Measurements from ENCODE around the gene PTPRK.

PTPRK gene

DNA sequence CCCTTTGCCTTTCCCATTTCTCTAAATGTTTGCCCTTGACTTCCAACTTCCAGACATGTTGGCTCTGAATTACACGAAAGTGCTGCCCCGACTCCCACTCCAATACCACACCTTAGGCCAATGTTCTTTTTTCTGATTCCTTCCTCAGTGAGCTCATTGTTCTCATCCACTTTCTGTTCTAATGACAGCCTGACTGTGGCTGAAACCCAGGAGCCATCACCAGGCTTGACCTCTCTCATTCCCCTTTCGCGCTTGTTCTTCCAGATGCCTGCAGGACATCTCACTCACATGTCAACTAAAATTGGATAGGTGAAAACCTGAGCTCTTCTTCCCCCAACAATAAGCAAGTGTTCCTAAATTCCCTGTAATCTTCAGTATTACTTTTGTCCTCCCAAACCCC, 40.4 kb downstream of the PTPRK start:
- TF ChIP-seq, protein P1, sequence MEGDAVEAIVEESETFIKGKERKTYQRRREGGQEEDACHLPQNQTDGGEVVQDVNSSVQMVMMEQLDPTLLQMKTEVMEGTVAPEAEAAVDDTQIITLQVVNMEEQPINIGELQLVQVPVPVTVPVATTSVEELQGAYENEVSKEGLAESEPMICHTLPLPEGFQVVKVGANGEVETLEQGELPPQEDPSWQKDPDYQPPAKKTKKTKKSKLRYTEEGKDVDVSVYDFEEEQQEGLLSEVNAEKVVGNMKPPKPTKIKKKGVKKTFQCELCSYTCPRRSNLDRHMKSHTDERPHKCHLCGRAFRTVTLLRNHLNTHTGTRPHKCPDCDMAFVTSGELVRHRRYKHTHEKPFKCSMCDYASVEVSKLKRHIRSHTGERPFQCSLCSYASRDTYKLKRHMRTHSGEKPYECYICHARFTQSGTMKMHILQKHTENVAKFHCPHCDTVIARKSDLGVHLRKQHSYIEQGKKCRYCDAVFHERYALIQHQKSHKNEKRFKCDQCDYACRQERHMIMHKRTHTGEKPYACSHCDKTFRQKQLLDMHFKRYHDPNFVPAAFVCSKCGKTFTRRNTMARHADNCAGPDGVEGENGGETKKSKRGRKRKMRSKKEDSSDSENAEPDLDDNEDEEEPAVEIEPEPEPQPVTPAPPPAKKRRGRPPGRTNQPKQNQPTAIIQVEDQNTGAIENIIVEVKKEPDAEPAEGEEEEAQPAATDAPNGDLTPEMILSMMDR (IDR thresholded peaks at IDR 0.05; ENCODE audit: low read depth, low read length, missing control alignments), result no peak
- DNase-seq (ENCODE audit: low read depth), result no peak
- H3K4me3 ChIP-seq (ENCODE audit: low read depth, low read length), result no peak overlapping the region

DNA sequence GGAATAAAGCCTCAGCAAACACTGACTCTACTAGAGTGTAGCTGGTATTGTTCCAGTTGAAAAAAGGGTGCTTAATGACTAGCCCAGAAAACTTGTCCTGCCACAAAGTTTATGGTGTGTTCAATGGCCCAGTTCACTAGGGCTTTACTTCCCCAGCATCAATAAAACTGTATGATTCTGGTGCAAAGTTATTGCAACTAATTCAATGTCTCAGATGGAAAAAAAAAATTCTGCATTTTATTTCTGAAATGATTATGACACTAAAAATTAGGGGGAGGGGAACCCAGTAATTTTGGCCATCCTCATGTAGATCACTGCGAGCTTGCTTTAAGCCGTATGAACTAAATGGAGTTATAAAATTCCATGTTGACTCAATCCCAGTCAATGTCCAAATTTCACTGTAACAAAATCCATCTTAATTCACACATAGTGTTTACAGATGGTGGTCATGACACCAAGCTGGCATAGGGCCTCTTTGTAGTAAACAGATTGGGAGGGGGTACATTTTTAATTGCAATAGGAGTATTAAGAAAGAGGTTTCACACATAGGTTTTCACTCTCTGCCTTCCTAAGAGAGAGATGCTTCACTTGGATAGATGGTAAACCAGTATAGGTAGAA, 41.2 kb downstream of the PTPRK start:
- no peak for DNase-seq (ENCODE audit: low read depth)
- TF ChIP-seq, protein P1 (IDR thresholded peaks at IDR 0.05; ENCODE audit: low read depth, low read length, missing control alignments), result no peak
- no peak overlapping the region for H3K4me3 ChIP-seq (ENCODE audit: low read depth, low read length)

DNA sequence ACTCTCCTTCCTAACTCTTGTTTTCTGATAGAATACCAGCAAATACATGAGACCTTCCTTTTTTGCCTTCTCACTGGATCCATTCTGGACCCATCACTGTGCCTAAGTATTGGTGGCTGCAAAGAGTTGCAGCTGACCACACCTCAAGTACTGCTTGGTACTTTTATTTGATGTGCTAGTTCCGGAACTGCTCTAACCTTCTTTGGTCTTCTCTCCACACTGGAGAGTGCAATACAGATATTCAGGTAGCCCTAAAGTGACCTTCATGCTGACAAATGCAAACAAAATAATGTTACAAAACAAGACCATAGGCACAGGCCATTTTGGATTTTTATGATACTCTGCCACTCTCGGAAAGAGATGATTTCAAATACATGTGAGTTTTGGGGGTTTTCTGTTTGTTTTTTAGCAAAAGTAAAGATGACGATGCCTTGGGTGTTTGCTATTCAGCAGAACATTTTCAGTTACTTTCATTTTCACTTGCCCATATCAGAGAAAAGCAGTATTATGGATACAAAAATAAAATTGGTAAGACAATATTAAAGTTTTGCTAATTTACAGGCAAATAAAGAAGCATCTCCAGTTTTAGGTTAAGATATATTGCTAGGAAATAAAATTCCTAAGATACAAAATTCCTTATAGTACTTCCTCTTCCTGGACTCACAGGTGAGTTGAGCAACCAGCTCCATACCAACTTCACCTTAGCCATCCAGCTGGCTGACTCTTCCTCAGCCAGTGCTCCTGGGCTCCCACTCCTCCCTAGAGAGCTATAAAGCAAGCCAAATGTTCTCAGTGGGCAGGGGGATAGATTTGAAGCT, 42.0 kb downstream of the PTPRK start:
- no peak for DNase-seq (ENCODE audit: low read depth)
- H3K4me3 ChIP-seq (ENCODE audit: low read depth, low read length), result no peak overlapping the region
- TF ChIP-seq, protein P1 (IDR thresholded peaks at IDR 0.05; ENCODE audit: low read depth, low read length, missing control alignments), result no peak

DNA sequence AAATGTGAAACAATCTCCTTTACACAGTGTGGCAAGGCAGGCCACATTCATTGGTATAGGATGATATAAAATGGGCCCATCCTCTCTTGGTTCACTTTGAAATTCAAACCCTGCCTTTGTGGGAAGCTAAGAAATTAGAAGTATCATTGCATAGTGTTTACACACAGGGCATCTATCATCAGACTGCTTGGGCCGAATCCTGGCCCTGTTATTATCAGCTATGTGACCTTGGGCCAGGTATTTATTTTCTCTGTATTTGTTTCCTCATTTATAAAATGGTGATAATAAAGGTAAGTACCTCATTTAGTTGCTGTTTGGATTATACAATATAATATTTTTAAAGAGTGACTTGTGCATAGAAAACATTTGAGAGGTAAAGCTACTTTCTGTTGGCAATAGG, 45.5 kb downstream of the PTPRK start:
- no peak overlapping the region for H3K4me3 ChIP-seq (ENCODE audit: low read depth, low read length)
- TF ChIP-seq, protein P1 (IDR thresholded peaks at IDR 0.05; ENCODE audit: low read depth, low read length, missing control alignments), result no peak
- no peak for DNase-seq (ENCODE audit: low read depth)

DNA sequence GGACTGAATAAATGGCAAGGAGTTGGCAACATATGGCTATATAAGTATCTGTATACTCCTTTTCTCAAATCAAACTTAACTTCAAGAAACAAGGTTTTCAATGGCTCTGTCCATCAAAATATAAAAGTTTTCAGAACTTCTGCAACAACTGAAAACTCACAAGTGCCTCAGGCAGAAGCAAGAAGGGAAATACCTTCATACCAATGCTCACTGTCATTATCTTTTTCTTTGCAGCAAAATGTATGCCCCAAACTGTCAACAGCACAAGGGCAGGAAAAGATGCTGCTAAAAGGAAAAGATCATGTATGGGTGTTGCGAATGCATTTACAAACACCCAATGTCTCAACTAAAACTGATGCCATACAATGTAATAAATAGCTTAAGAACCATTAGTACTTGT, 45.9 kb downstream of the PTPRK start:
- TF ChIP-seq, protein P1 (IDR thresholded peaks at IDR 0.05; ENCODE audit: low read depth, low read length, missing control alignments), result no peak
- DNase-seq (ENCODE audit: low read depth), result no peak
- no peak overlapping the region for H3K4me3 ChIP-seq (ENCODE audit: low read depth, low read length)

DNA sequence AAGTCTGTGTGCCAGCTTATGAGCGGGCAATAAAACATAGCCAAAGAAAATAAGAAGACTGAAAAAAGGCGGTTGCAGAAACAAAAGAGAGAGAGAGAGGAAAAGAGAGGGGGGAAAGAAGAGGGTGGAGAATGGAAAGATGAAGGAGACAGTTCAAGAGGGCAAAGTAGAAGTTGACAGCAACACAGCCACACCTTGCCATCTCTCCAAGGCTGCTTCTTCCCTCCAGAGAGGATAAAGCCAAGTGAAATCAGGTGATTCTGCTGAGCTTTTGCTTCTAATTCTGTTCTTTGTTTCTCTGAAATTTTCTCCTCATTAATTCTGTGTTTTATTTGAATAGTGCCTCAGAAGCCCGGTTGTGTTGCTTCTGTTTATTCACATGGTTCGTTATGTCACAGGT, 48.5 kb downstream of the PTPRK start:
- DNase-seq (ENCODE audit: low read depth), result no peak
- H3K4me3 ChIP-seq (ENCODE audit: low read depth, low read length), result no peak overlapping the region
- TF ChIP-seq, protein P1 (IDR thresholded peaks at IDR 0.05; ENCODE audit: low read depth, low read length, missing control alignments), result no peak
